Psoas muscle (tissue), 8 donors: ENCODE data around the gene GJB3. TPM values are rescaled to one million over a fixed set of nuclear protein-coding genes. Genes with fewer than 3 reads are reported as not detected.

Source experiments
- ATAC-seq, 4 donors: fragments of 200-7000 bp; cut with Tn5 transposase; one replicate each; pipeline ENCODE4 v1.9.1; 2020; ENCODE audit warnings: moderate library complexity in 3 of 4, mild to moderate bottlenecking in 2 of 4
- DNase-seq, 2 donors: peaks; one replicate each; pipeline ENCODE4 v3.0.0-alpha.2; 2020
- H3K27ac ChIP-seq: fragments of 200-600 bp; one replicate; pipeline ENCODE4 v1.8.0; 2022
- H3K27me3 ChIP-seq, 3 donors: fragments of 200-600 bp in 1 of 3; one replicate each; pipeline versions ENCODE4 v1.6.1 to v1.8.0; 2013 to 2022; ENCODE audit warnings: low read length in 2 of 3, mild to moderate bottlenecking in 2 of 3, moderate library complexity in 1 of 3; ENCODE audit not compliant: insufficient read depth in 3 of 3
- H3K36me3 ChIP-seq, 2 donors: fragments of 200-600 bp in 1 of 2; one replicate each; pipeline versions ENCODE4 v1.6.1 to v1.8.0; 2013 to 2022; ENCODE audit warnings: low read depth in 1 of 2, mild to moderate bottlenecking in 1 of 2, moderate library complexity in 1 of 2; ENCODE audit not compliant: insufficient read depth in 1 of 2
- H3K4me1 ChIP-seq: fragments of 200-600 bp; one replicate; pipeline ENCODE4 v1.8.0; 2022
- H3K4me3 ChIP-seq: fragments of 200-600 bp; one replicate; pipeline ENCODE4 v1.8.0; 2022; ENCODE audit warnings: mild to moderate bottlenecking
- H3K9me3 ChIP-seq: fragments of 200-600 bp; one replicate; pipeline ENCODE4 v1.8.0; 2022
- WGBS, 3 donors: extraction: QIAGEN DNeasy Blood & Tissue Kit; methylation state at CpG; one replicate each; pipeline versions ENCODE4 v1.1.6 to v1.1.7; 2013; 5-methylcytosine and 5-hydroxymethylcytosine counted together
- intact Hi-C, 2 donors: fragments of 100-400 bp; cut with DNase I; formaldehyde crosslinking; loops; one replicate each; pipeline versions ENCODE4 v1.11.0 to v1.14.2; 2022
- polyA plus RNA-seq, 3 donors: library from polyadenylated mRNA; stranded (reverse); fragments of 200-250 nt; gene quantifications; one replicate each; pipeline ENCODE4 v1.2.3, GENCODE V29; 2013
- total RNA-seq, 4 donors: library from RNA; stranded (reverse); fragmentation: NEBNext Ultra II Directional in 2 of 4; extraction: Animal tissue kit (Norgen Biotek cat#: 25700) in 2 of 4; gene quantifications; one replicate each; pipeline versions ENCODE4 v1.2.1 to v1.2.4, GENCODE V29; 2021 to 2023
- TF ChIP-seq, protein P1 (sequence below): fragments of 200-600 bp; IDR thresholded peaks from one replicate; pipeline ENCODE4 v1.8.0; 2022; ENCODE audit warnings: antibody characterized with exemption
- donor health status: healthy with polysubstance abuse.
- donor health status: DM: no; HTN: no; CAD: no; lungs with moderate emphysema.
- donor health status: Bipolar disorder and iron deficiency.
- donor health status: healthy.
- donor health status: DM: yes; HTN: yes; CAD: no.
- donor health status: DM: no; HTN: no; CAD: no.
- donor health status: DM: no; HTN: no; CAD: no.
- donor health status: DM: yes; HTN: yes; CAD: no.

The GJB3 gene
- total and polyA plus RNA-seq, 7 donors, result 0.03 TPM; not detected in 5

DNA sequence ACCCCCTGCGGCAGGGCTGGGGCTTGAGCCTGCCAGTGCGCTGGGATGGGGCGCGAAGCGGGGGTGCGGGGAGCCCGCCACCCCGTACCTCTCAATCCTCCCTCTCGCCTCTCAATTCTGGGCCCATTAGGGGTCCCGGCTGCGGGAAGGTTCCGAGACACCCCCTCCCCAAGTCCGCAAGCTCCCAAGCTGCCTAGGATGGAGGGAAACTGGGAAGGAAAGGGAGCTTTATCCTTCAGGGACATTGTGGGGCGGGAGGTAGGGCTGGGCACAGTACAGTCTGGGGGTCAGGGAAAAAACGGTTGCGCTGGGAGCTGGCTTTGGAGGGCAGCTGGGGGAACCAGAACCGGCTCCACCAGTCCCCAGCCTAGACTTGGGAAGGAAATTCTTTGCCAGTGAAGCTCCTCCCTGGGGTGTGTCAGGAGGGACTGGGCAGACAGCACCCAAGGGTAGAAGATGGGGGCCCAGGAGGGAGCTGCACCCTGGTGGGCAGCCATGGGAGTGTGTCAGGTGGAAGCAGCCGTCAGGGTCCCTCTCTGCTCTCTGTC, 904 bp downstream of the GJB3 start:
- ATAC-seq (no peak), DNase-seq (no peak)
- Histone ChIP-seq H3K4me3 (peak overlapping the region; percentile 44), H3K9me3 (no peaks in the 10 kb centered on the region), H3K27me3 (peaks cover 0 to 51% (median 16%) of the 10 kb centered on the region in 3 donors), H3K36me3 (no peaks in the 10 kb centered on the region), H3K4me1 (no peaks in the 10 kb centered on the region), H3K27ac (no peak overlapping the region)
- WGBS, 3 donors, result 2 to 8% (median 6%) methylated on average over 17 to 18 of the region's 18 CpGs
- intact Hi-C loops, result no loop called here
- TF ChIP-seq, protein P1, sequence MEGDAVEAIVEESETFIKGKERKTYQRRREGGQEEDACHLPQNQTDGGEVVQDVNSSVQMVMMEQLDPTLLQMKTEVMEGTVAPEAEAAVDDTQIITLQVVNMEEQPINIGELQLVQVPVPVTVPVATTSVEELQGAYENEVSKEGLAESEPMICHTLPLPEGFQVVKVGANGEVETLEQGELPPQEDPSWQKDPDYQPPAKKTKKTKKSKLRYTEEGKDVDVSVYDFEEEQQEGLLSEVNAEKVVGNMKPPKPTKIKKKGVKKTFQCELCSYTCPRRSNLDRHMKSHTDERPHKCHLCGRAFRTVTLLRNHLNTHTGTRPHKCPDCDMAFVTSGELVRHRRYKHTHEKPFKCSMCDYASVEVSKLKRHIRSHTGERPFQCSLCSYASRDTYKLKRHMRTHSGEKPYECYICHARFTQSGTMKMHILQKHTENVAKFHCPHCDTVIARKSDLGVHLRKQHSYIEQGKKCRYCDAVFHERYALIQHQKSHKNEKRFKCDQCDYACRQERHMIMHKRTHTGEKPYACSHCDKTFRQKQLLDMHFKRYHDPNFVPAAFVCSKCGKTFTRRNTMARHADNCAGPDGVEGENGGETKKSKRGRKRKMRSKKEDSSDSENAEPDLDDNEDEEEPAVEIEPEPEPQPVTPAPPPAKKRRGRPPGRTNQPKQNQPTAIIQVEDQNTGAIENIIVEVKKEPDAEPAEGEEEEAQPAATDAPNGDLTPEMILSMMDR, result no peak

GRCh38 chr1:34784751-34785221, 3.8 kb downstream of the GJB3 start:
- Histone ChIP-seq H3K4me3 (no peak overlapping the region), H3K9me3 (no peaks in the 10 kb centered on the region), H3K36me3 (no peaks in the 10 kb centered on the region), H3K27ac (no peak overlapping the region), H3K27me3 (peaks cover 0 to 36% (median 16%) of the 10 kb centered on the region in 3 donors), H3K4me1 (peaks cover 7% of the 10 kb centered on the region)
- 87 to 90% (median 88%) methylated on average over 28 of the region's 28 CpGs for WGBS, 3 donors
- TF ChIP-seq, protein P1, result no peak
- no peak for ATAC-seq
- DNase-seq, result no peak
- intact Hi-C loops, result loop anchor here in 1 of 2 donors (5.0 kb wide), 2 partner anchors 68 to 83 kb away; no protein-coding TSS in a partner anchor

- TF ChIP-seq, protein P1, result no peak
- no peak overlapping the region for H3K27ac ChIP-seq
- H3K36me3 ChIP-seq, result no peaks in the 10 kb centered on the region
- H3K4me3 ChIP-seq, result no peak overlapping the region
- peaks cover 0 to 31% (median 16%) of the 10 kb centered on the region in 3 donors for H3K27me3 ChIP-seq
- DNase-seq (no peak), ATAC-seq (no peak)
- H3K4me1 ChIP-seq, result peaks cover 7% of the 10 kb centered on the region
- WGBS, 3 donors, result 70 to 80% (median 78%) methylated on average over 22 of the region's 22 CpGs
- H3K9me3 ChIP-seq, result no peaks in the 10 kb centered on the region
- intact Hi-C loops, result loop anchor here in 1 of 2 donors (5.0 kb wide), 2 partner anchors 67 to 82 kb away; no protein-coding TSS in a partner anchor
Observed at GRCh38 chr1:34785231-34785874, 4.3 kb downstream of the GJB3 start.

GRCh38 chr1:34785875-34786470, 5.0 kb downstream of the GJB3 start:
- WGBS, 3 donors, result 61 to 68% (median 63%) methylated on average over 4 of the region's 4 CpGs
- Histone ChIP-seq H3K27me3 (peaks cover 0 to 25% (median 15%) of the 10 kb centered on the region in 3 donors), H3K9me3 (no peaks in the 10 kb centered on the region), H3K4me3 (no peak overlapping the region), H3K27ac (no peak overlapping the region), H3K36me3 (no peaks in the 10 kb centered on the region), H3K4me1 (peaks cover 7% of the 10 kb centered on the region)
- TF ChIP-seq, protein P1, result no peak
- ATAC-seq (no peak), DNase-seq (no peak)
- intact Hi-C loops, result loop anchor here (1.0 to 5.0 kb wide), 4 partner anchors 66 to 81 kb away; no protein-coding TSS in a partner anchor
